ENCODE measurements around the gene TRIM52.

The TRIM52 gene

DNA sequence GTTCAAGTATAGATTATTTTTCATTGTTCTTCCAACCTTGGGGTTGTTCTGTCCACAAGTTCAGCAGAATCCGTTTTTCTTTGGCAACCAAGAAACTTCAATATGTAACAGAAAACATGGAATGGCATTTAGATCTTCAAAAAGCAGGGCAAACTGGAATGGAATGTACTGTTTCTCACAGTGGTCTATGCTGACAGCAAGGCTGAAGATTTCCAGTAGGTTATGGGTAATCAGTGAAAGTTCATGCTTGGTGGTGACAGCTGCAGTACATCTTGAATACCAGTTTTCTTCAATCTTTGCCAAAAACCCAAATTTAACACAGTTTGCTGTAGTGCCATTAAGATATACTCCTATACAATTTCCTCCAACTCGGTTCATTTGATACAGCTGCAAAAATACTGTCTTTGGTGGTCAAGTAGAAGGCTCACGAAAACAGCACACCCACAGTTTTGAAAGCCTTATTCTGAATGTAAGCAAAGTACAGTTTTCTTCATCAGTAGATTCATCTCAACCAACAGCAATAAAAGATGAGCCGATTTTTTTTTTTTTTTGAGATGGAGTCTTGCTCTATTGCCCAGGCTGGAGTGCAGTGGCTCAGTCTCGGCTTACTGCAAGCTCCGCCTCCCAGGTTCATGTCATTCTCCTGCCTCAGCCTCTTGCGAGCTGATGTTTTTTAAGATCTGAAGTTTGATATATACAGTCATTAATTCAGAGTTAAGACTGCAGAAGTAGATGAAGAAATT, 4.9 kb downstream of the TRIM52 start:
- DNase-seq, result no peak

DNA sequence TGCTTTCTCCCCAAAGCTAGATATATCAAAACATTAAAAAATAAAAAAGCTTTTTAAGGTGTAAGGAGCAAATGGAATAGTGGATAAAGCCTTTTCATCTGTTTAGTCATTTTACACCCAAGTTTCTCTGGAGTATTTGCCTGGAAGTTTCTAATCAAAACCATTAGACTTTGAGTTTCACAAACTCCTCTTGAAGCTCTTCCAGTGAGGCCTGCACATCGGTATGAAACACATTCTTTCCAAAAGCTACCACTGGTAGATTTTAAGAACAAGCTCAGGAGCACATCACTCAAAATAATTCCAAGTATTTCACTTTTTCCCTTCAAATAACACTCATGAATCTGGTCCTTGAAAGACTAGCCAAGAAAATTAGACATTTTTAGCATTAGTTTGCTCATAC, 5.7 kb downstream of the TRIM52 start:
- no peak for DNase-seq

DNA sequence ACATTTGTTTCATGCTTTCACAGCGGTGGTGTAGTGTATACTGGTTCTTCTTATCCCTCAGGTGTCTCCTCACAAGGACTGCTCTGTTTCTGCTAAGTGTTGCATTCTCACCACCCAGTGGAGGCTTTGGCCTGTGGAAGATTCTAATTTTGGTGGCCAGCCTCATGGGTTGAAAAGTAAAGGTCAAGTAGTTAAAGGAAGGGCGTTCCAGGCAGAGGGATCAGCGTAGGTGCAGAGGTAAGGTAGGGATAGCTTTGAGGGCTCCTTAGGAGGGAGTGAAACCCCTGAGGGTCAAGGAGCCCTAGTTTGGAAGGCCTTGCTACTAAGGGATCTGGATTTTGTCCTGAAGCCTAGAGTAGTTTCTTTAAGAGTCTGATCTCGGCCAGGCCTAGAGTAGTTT, 12.7 kb downstream of the TRIM52 start:
- DNase-seq, result no peak

DNA sequence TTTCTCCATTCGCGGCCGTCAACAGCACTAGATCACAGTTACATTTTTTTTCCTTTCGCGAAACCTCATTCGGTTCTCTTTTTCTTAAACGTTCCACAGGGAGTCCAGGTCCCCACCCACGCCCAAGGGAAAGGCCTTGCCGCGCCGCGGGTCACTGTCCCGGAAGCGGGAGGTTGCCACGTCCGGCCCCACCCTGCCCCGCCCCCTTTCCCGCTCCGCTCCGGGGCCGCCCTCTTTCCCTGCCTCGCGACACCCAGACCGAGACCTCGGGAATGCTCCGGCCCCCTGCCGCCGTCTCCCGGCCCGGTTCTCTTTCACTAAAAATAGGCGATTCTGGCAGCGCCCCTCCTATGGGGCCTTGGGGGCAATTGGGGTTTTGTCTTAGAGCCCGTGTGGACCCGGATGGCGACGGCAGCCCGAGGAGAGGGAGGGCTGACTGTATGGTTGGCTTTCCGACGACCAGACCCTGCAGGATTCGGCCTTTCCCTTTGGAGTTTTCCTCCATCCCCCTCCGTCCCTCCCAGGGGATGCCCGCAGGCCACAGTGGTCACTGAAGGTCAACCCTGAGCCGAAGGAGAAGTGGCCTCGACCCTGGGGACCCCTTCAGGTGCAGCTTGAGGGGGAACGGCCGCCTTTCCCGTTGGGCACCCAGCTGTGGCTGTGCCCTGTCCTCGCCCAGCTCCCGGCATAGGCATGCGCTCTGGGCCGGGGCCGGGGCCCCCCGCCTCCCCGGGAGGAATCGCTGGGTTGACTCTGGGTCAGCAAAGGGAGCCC, 14.5 kb downstream of the TRIM52 start:
- DNase-seq, result no peak

DNA sequence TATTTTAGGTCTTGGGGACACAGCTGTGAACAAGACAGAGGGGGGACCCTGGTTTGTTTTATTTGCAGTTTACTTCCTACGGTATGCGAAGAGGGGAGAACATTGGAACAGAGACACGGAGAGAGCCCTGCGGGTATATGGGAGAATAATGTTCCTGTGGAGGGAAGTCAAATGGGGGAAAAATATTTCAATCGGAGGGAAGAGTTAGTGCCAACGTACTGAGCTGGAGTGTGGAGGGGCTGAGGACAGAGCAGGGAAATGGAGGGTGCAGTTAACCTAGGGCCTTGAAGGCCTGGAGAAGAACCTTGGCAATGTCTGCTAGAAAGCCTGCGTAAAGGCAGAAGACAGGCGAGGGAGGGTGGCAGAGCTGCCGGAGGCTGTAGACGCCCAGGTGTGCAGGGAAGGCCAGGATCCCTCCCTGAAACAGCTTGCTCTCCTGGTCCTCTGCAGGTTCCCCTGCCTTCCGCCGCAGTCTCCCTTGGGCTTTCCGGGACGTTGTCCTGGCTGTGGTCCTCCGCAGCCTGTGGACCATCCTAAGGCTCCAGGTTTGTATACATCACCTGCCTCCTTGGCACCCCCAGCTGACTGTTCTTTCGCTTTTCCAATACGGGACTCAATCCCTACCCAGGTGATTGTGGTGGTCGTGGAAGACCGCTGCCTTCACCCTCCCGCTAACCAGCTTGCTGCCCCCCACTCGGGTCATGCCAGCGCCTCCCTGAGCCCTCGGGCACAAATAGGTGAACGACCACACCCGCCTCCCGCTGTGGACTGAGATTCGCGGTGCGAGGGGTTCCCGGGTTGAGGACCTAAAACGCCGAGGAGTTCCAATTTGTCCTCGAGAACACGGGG, 15.3 kb downstream of the TRIM52 start:
- no peak for DNase-seq

DNA sequence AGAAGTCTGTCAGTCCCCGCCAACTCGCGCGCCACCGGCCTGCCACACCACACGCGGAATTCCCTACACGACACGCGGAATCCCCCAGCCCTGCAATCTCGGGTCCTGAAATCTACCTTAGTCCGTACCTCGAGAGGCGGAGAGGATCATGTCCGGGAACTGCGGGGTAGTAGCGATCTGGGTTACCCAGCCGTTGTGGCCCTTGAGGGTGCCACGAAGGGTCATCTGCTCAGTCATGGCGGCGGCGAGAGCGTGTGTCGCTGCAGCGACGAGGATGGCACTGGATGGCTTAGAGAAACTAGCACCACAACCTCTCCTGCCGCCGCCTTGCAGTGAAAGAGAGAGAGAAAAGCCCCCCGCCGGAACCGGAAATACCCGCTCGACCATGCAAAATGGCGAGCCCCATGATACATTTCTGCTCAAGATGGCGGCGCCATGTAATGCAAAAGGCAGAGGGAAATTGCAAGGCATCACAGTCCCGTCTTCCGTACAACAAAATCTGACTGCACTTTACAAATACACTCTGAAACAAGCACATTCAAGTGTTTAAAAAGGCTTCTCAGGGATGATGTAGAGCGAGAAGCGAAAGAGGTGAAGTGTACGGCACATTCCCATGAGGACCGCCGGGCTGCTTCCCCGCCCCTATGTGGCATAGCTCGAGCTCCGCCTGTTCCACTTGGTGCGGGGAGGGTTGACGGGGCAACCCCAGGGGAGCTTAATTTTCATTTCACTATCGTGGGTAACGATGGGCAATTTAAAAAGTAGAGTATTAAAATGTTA, 17.2 kb downstream of the TRIM52 start, which contains the start of gene RACK1:
Gene RACK1 (minus strand): TSS at position 343 of the 780 bp plus-strand sequence. CDS start 106 bp downstream, at position 237.
- no peak for DNase-seq

DNA sequence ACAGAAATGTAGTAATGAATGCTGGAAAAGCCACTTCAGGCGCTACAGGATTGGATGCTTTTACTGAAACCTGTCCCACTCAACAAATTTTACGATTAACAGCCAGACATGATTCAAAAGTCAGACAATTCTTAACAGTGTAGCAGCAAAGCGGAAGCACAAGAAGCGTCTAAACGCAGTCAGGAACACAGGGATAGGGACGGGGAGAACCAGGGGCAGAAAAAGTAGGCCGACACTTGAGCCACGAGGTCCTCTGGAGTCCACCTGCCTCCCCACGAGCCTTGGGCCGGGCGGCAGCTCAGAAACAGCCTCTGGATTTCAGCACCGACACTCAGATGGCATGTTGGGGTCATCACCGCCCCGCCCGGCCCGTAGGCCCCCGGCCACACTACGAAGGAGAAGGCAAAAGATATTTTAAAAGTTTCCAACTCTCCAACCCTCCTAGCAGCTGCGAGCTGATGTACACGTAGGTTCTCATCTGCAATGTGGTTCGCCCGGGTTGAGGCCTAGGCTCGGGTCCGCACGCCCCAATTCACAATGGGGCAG, 17.9 kb downstream of the TRIM52 start:
- no peak for DNase-seq

DNA sequence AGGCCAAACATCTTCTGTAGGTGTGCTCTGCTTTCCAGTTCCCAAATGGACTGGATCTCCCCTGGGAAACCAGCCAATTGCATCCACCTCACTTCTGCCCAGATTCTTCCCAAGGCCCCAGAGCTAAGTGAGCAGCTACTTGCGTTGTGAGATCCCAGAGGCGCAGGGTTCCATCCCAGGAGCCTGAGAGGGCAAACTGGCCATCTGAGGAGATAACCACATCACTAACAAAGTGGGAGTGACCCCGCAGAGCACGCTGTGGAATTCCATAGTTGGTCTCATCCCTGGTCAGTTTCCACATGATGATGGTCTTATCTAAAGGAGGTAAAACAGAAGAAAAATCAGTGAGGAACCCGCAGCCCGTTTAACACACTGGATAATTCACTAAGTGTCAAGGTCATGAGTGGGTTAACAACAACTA, 18.9 kb downstream of the TRIM52 start:
- no peak for DNase-seq

DNA sequence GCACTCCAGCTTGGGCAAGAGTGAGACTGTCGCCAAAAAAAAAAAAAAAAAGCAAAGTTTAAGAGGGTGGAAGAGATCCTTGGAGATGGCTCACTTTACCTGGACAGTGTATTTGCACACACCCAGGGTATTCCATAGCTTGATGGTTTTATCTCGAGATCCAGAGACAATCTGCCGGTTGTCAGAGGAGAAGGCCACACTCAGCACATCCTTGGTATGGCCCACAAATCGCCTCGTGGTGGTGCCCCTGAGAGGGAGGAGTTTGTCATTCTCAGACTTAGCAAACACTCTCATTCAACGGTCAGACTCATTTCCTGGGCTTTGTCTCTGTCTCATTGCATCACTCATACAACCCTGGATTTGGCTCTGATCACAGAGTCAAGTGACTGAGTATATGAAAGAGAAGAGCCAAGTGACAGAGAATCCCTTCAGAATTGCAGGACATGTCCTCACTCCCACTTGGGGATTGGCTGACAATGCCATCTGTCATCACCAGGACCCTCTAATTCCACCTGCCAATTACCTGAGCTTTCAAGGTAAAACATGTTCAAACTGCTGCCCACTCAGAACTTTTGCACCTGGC, 19.5 kb downstream of the TRIM52 start:
- DNase-seq, result no peak

DNA sequence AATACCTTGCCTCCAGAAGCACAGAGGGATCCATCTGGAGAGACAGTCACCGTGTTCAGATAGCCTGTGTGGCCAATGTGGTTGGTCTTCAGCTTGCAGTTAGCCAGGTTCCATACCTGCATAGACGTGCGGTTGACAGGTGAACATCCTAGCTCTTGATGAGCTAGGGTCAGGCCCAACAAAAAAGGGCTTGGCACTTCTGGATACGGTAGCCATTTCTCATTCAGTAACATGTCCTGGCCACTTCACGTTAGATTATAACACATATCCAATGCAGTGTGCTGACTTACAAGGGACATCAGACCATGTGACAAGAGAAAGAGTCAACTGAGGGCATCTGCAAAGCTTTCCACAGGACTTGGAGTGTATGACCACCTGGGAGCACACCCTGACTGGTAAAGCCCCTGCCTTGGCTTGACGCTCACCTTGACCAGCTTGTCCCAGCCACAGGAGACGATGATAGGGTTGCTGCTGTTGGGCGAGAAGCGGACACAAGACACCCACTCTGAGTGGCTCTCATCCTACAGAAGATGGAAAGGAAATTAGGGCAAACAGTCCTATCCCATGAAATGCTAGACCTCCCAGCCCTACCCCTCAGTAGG, 21.8 kb downstream of the TRIM52 start:
- DNase-seq, result no peak

DNA sequence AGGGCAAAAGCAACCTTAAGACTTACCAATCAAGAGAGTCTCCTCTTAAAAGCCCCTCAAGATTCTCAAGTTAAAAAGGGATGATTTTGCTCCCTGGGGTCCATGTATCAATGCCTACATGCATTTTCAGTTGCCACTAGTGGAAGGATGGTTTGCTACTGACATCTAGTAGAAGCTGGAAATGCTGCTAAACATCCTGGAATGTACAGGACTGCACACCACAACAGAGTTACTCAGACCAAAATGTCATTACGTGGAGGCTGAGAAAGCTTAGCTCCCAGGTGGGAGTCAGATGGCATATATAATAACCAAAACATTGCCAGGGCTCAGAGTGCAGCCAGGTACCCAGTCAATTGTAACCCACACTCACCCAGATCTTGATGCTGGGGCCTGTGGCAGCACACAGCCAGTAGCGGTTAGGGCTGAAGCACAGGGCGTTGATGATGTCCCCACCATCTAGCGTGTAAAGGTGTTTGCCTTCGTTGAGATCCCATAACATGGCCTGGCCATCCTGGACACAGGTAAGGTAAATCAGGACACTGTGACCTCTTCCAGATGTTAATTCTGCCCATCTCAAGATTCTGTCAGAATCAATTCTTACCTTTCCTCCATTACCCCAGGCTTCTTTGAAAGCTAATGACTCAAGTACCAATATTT, 23.1 kb downstream of the TRIM52 start:
- DNase-seq, result no peak

DNA sequence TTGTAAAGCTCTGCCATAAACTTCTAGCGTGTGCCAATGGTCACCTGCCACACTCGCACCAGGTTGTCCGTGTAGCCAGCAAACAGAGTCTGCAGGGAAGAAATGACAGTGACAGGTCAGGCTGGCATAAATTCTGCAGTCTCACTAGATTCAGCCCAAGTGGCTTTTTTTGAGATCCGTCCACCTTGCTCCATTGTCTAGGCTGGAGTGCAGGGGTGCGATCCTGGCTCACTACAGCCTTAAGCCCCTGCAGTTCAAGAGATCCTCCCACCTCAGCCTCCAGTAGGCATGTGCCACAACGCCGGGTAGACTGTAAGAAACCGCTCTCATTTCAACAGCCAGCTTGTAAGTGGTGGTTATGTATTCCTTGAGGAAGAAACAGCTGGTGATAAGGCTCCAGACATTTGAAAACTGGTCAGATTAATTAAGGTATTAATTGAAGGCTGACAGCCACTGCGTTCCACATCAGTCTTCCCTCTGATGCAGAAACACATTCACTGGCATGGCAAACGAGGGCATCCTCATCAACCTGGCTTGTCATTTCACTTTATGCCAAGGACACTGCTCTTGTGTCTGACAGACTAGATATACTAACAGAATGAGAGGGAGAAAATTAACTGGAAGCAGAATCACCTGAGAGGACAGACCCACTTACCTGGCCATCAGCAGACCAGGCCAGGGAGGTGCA, 23.8 kb downstream of the TRIM52 start:
- no peak for DNase-seq

DNA sequence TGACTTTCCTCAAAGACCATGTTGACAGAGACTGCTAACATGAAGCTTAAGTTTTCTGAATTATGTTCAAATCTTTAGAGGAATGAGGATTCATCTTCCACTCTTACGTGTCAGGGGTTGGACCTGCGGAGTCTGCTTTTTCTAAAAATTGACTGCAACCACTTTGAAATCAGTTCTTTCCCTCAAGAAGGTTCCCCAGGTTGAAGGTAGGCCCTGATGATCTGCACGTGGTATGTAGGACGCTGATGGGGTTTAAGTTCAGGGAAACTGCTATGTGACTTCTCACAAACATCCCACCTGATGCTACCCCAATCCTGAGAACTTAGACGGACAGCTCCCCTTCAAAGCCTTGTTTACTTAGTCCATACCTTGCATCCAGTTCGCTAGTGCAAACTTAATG, 24.5 kb downstream of the TRIM52 start:
- DNase-seq, result no peak

DNA sequence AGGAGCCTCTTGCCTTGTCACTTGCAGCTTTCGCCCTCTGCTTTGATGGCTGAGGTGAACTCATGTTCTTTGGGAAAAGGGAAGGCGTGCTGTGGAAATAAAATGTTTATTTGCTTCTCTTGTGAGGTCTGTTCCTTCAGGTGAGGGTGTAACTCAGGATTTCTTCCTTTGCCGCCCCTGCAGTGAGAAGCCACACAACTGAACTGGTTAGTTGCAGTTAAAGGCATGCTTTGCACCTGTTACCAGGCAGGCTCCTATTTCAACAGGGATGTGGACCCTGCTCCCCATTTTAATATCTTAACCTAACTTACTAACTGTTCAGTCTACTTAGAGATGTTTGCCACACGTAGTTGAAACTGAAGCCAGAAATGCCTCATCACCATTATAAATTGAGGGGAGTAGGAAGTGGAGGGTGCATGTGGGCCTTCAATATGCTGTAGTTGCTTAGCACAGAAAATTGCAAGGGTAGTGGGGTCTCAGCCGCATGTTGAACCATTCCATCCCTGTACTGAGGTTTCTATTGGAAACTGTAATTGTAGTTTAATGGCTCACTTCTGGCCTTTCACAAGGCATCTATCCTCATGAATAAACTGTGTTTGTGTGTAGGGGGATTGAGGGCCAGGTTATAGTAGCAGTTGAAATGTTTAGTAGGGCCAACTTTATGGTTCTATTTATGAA, 25.1 kb downstream of the TRIM52 start:
- no peak for DNase-seq

DNA sequence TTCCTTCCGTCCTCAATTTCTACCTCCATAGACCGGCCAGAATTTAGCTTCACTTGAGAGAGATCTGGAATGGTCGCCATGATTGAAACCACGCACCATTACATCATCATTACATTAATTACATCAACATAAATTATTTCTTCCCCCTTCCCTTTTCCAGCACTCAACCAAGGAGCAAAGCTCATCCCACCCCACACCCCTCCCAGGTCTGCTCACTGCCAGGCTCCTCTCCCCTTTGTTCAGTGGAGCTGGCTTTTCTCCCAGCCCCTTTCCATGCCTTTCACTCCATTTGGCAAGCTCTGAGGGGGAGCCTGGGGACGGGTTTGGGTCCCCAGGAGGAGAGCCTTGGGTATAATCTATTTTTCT, 25.6 kb downstream of the TRIM52 start:
- DNase-seq, result no peak

DNA sequence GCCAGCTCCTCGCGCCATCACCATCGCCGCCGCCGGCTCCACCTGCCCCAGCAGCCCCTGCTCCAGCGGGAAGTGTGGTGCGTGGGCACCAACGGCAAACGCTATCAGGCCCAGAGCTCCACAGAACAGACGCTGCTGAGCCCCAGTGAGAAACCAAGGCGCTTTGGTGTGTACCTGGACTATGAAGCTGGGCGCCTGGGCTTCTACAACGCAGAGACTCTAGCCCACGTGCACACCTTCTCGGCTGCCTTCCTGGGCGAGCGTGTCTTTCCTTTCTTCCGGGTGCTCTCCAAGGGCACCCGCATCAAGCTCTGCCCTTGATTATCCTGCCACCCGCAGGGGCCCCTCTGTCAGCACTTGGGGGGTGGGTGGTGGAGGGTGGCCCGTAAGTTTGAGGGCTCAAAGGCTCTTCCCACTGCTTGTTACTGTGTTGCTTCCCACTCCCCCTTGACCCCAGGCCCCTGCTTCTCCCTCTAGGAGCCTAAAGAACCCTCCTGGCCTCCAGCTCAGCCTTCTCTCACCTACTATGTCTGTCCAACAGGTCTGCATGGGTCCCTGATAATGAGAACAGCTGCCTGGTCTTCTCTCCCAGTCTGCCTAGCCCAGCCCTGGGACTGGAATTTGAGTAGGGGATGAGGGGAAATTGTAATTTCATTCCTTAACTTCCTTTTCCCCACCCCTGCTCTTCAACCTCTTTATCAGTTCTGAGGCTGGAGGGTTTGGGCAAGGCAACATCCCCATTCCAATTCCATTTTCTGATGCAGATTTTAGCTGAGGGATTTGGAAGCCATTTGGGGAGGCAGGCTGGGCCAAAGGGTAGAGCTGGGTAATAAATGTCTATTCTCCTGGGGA, 26.3 kb downstream of the TRIM52 start:
- no peak for DNase-seq

DNA sequence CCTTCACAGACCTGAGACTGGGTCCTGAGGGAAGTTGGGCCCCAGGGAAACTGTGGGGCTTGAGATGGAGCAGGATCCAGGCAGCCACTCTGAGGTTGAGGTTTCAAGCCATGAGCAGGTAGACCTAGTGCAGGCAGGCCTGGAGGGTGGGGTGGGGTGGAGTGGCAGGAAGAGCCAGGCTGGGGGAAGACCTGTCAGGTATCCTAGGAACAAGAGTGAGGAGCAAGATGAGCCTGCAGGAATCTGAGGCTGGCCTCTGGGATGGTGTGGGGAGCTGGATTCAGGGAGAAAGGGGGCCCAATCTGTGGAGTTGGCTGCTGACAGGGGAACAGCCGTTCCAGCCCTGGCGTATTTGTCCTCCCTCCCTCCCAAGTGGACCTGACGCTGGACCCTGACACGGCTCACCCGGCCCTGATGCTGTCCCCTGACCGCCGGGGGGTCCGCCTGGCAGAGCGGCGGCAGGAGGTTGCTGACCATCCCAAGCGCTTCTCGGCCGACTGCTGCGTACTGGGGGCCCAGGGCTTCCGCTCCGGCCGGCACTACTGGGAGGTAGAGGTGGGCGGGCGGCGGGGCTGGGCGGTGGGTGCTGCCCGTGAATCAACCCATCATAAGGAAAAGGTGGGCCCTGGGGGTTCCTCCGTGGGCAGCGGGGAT, 27.0 kb downstream of the TRIM52 start:
- no peak for DNase-seq

Measured in NCI-H1417 (cell line).